BLaER1 (cell line): Measurements from ENCODE around the gene BAX.
"Not testable (repeated sequence)": the region's sequence is repeated elsewhere in the genome, so short reads cannot be mapped to it uniquely, and the experiment has no call there.

ENCODE experiments used
- H3K27ac ChIP-seq: shearing (Covaris generic); formaldehyde crosslinking; 2 replicates; pipeline ENCODE4 v1.8.1; 2022
- H3K27me3 ChIP-seq: shearing (Covaris generic); formaldehyde crosslinking; 2 replicates; pipeline ENCODE4 v1.8.1; 2022
- H3K36me3 ChIP-seq: shearing (Covaris generic); formaldehyde crosslinking; 2 replicates; pipeline ENCODE4 v1.8.1; 2022
- H3K4me1 ChIP-seq: shearing (Covaris generic); formaldehyde crosslinking; 2 replicates; pipeline ENCODE4 v1.8.1; 2022
- H3K4me2 ChIP-seq: shearing (Covaris generic); formaldehyde crosslinking; 2 replicates; pipeline ENCODE4 v1.8.1; 2022
- H3K4me3 ChIP-seq: shearing (Covaris generic); formaldehyde crosslinking; 2 replicates; pipeline ENCODE4 v1.8.1; 2022
- H3K9ac ChIP-seq: shearing (Covaris generic); formaldehyde crosslinking; 2 replicates; pipeline ENCODE4 v1.8.1; 2022
- H3K9me3 ChIP-seq: shearing (Covaris generic); formaldehyde crosslinking; 2 replicates; pipeline ENCODE4 v1.8.1; 2022
- H4K20me1 ChIP-seq: shearing (Covaris generic); formaldehyde crosslinking; 2 replicates; pipeline ENCODE4 v1.8.1; 2022
- Cebpa-rat ChIP-seq: shearing (Covaris generic); IDR thresholded peaks from 2 replicates; pipeline ENCODE4 v1.8.1; 2022

The BAX gene

DNA sequence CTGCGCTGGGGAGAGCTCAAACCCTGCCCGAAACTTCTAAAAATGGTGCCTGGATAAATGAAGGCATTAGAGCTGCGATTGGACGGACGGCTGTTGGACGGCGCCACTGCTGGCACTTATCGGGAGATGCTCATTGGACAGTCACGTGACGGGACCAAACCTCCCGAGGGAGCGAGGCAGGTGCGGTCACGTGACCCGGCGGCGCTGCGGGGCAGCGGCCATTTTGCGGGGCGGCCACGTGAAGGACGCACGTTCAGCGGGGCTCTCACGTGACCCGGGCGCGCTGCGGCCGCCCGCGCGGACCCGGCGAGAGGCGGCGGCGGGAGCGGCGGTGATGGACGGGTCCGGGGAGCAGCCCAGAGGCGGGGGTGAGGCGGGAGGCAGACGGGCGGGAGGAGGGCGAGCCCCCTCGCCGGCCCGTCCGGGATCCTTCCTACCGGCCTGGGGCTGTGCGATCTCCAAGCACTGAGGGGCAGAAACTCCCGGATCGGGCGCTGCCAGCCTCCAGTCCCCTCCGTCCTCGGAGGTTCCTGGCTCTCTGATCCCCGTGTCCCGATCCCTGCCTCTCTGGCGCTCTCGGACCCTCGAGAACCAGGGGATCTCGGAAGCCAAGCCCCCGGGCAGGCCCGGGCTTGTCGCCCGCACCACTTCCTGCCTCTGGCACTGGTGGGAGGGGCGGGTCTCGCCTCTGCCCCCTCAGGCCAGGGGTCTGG lies at the start of gene BAX:
TSS of gene BAX (plus strand) at position 281 of the 713 bp plus-strand sequence. CDS start at position 335, 54 bp downstream.
- no peaks in the 10 kb centered on the region for H3K9me3 ChIP-seq
- peaks cover 63% of the 10 kb centered on the region for H3K4me1 ChIP-seq
- peak within 1 kb of the TSS; percentile 92 for H3K4me3 ChIP-seq
- peaks cover 21% of the 10 kb centered on the region for H3K36me3 ChIP-seq
- H3K4me2 ChIP-seq: peak within 1 kb of the TSS; percentile 90
- H3K27ac ChIP-seq: peak within 1 kb of the TSS; percentile 98
- peaks cover 12% of the 10 kb centered on the region; the same call in 1 of the 2 replicates for H4K20me1 ChIP-seq
- TF ChIP-seq Cebpa-rat: no peak
- no peaks in the 10 kb centered on the region for H3K27me3 ChIP-seq
- peak within 1 kb of the TSS; percentile 98 for H3K9ac ChIP-seq

DNA sequence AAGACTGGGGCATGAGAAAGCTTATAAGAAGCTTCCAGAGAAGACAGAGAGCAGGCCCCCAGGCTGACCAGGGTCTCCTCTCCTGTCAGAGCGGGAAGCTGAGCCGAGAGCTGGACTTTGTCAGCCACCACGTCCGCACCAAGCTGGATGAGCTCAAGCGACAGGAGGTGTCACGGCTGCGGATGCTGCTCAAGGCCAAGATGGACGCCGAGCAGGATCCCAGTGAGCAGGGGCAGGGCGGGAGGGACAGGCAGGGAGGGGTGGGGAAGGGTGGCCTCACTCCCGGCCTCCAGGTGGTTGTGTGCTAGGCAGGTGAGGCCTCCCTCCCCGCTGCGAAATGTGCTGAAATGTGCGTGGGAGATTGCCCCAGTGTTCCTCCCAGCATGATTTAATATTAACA lies 49.0 kb upstream of the BAX start:
- Histone ChIP-seq H4K20me1 (no peaks in the 10 kb centered on the region), H3K27ac (no peak overlapping the region), H3K9ac (no peak overlapping the region)

GRCh38 chr19:48906324-48906723 lies 48.4 kb upstream of the BAX start:
- Histone ChIP-seq H4K20me1 (no peaks in the 10 kb centered on the region), H3K4me1 (peaks cover 22% of the 10 kb centered on the region), H3K36me3 (peaks cover 83% of the 10 kb centered on the region), H3K9ac (no peak overlapping the region), H3K4me2 (no peak overlapping the region), H3K9me3 (no peaks in the 10 kb centered on the region), H3K4me3 (no peak overlapping the region), H3K27me3 (no peaks in the 10 kb centered on the region), H3K27ac (no peak overlapping the region)
- TF ChIP-seq Cebpa-rat: no peak

More for the DNA sequence above, 49.0 kb upstream of the BAX start:
- Histone ChIP-seq H3K4me1 (peaks cover 28% of the 10 kb centered on the region), H3K9me3 (no peaks in the 10 kb centered on the region), H3K4me3 (no peak overlapping the region), H3K36me3 (peaks cover 77% of the 10 kb centered on the region), H3K27me3 (no peaks in the 10 kb centered on the region), H3K4me2 (no peak overlapping the region)
- TF ChIP-seq Cebpa-rat: no peak

GRCh38 chr19:48907671-48908070 lies 47.0 kb upstream of the BAX start:
- no peak for TF ChIP-seq Cebpa-rat
- no peaks in the 10 kb centered on the region for H4K20me1 ChIP-seq
- peaks cover 87% of the 10 kb centered on the region for H3K36me3 ChIP-seq
- H3K4me2 ChIP-seq: no peak overlapping the region
- peaks cover 17% of the 10 kb centered on the region for H3K4me1 ChIP-seq
- H3K9me3 ChIP-seq: no peaks in the 10 kb centered on the region
- H3K27me3 ChIP-seq: no peaks in the 10 kb centered on the region
- H3K27ac ChIP-seq: no peak overlapping the region
- H3K9ac ChIP-seq: no peak overlapping the region
- H3K4me3 ChIP-seq: no peak overlapping the region

GRCh38 chr19:48909424-48910077 lies 45.1 kb upstream of the BAX start:
- H3K27ac ChIP-seq, H3K27me3 ChIP-seq, H3K9me3 ChIP-seq, H3K4me3 ChIP-seq, H3K9ac ChIP-seq, H4K20me1 ChIP-seq: not testable (repeated sequence)
- Histone ChIP-seq H3K4me1 (peaks cover 17% of the 10 kb centered on the region), H3K4me2 (peak overlapping the region; percentile 34), H3K36me3 (peaks cover 99% of the 10 kb centered on the region)

- H3K4me2 ChIP-seq: no peak overlapping the region
- no peaks in the 10 kb centered on the region for H4K20me1 ChIP-seq
- H3K36me3 ChIP-seq: peaks cover 100% of the 10 kb centered on the region
- no peak overlapping the region for H3K4me3 ChIP-seq
- H3K27me3 ChIP-seq: no peaks in the 10 kb centered on the region
- no peak overlapping the region for H3K27ac ChIP-seq
- H3K9me3 ChIP-seq: no peaks in the 10 kb centered on the region
- no peak for TF ChIP-seq Cebpa-rat
- peaks cover 17% of the 10 kb centered on the region for H3K4me1 ChIP-seq
- no peak overlapping the region for H3K9ac ChIP-seq
These were observed 43.9 kb upstream of the BAX start for GRCh38 chr19:48910803-48911202.

DNA sequence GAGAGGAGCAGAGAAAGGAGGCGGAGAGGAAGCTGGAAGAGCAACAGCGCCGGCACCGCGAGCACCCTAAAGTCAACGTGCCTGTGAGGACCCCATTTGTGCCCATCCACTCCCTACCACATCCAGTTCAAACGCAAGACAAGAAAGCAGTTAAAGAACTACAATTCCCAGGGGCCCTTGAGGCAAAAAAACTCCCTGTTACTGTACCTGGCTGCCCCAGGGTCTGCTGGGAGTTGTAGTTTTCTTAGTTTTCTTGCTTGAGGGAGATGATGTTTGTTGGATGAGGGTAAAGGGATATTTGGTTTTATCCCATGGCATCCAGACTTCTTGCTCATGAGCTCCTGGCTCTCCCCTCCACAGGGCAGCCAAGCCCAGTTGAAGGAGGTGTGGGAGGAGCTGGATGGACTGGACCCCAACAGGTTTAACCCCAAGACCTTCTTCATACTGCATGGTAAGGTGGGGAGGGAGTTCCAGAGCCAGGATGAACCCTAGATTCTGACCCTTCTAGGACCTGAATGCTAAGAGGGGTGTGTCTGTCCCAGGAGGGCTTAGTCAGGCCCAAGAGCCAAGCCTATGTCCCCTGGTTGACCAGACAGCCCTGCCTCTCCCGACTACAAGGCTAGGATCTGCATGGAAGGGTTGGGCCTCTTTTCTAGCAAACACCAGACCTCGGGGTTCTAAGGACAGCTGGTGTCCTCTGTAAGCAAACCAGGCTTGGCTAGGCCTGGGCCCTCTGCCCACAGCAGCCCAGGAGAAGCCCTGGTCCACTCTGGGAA lies 41.4 kb upstream of the BAX start:
- Histone ChIP-seq H3K9me3 (no peaks in the 10 kb centered on the region), H4K20me1 (no peaks in the 10 kb centered on the region), H3K4me2 (no peak overlapping the region), H3K4me1 (peaks cover 30% of the 10 kb centered on the region), H3K27ac (no peak overlapping the region), H3K4me3 (no peak overlapping the region), H3K9ac (no peak overlapping the region), H3K27me3 (no peaks in the 10 kb centered on the region), H3K36me3 (peaks cover 100% of the 10 kb centered on the region)
- TF ChIP-seq Cebpa-rat: no peak

DNA sequence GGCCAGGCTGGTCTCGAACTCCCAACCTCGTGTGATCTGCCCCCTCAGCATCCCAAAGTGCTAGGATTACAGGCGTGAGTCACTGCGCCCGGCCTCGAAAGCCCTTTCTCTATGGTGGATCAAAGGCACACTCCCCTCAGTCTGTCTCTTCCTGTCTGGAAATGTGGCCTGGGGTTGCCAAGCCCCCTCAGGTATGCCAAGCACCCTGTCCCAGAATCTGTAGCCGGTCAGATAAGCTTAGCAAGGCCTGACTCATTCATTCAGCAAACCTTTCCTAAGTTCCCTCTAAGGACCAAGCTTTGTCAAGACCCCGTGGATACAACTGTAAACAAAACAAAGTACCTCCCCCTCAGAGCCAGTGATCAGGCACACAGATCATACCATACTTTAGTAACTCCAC lies 40.5 kb upstream of the BAX start:
- Histone ChIP-seq H3K27me3 (no peaks in the 10 kb centered on the region), H3K36me3 (peaks cover 100% of the 10 kb centered on the region), H3K9me3 (no peaks in the 10 kb centered on the region), H3K4me2 (no peak overlapping the region), H4K20me1 (no peaks in the 10 kb centered on the region), H3K27ac (no peak overlapping the region), H3K9ac (no peak overlapping the region), H3K4me3 (no peak overlapping the region), H3K4me1 (peaks cover 28% of the 10 kb centered on the region)
- TF ChIP-seq Cebpa-rat: no peak

- Histone ChIP-seq H3K27ac (no peak overlapping the region), H3K36me3 (peaks cover 99% of the 10 kb centered on the region), H3K9me3 (no peaks in the 10 kb centered on the region), H3K4me3 (no peak overlapping the region), H3K27me3 (no peaks in the 10 kb centered on the region), H3K4me1 (peaks cover 19% of the 10 kb centered on the region), H4K20me1 (no peaks in the 10 kb centered on the region), H3K9ac (no peak overlapping the region), H3K4me2 (no peak overlapping the region)
- no peak for TF ChIP-seq Cebpa-rat
These were observed 38.9 kb upstream of the BAX start for GRCh38 chr19:48915757-48916156.

- Histone ChIP-seq H3K27me3 (no peaks in the 10 kb centered on the region), H3K4me2 (peak overlapping the region; percentile 81), H3K27ac (peak overlapping the region; percentile 85), H3K4me1 (peaks cover 19% of the 10 kb centered on the region), H3K4me3 (0 out of 2 replicates have a peak overlapping the region, but pooled peaks have one; percentile 33), H3K9ac (peak overlapping the region; percentile 67), H3K36me3 (peaks cover 97% of the 10 kb centered on the region), H3K9me3 (no peaks in the 10 kb centered on the region), H4K20me1 (no peaks in the 10 kb centered on the region)
- TF ChIP-seq Cebpa-rat: no peak
These were observed 36.6 kb upstream of the BAX start for GRCh38 chr19:48918071-48918470.
